M059J (cell line): ENCODE measurements around the gene SSBP3. TPM values are rescaled to one million over a fixed set of nuclear protein-coding genes. Genes with fewer than 3 reads are reported as not detected.

ENCODE experiments used
- DNase-seq: peaks from one replicate; pipeline ENCODE4 v3.0.0-alpha.2; 2012; ENCODE audit warnings: low read depth
- total RNA-seq: library from RNA; depleted of rRNA; stranded (reverse); fragments of >200 nt; shearing (Covaris generic); gene quantifications from 2 replicates; pipeline ENCODE4 v1.2.3, GENCODE V29; 2014

SSBP3 gene
- total RNA-seq, 1 experiment from 2014 or later: 18.8 TPM

GRCh38 chr1:54305906-54306514, 100.2 kb downstream of the SSBP3 start:
- no peak for DNase-seq

GRCh38 chr1:54304518-54304917, 101.7 kb downstream of the SSBP3 start:
- DNase-seq: no peak

- no peak for DNase-seq
These were observed 103.0 kb downstream of the SSBP3 start for GRCh38 chr1:54302951-54303843.

- no peak for DNase-seq
These were observed 103.6 kb downstream of the SSBP3 start for GRCh38 chr1:54302549-54302948.

GRCh38 chr1:54301497-54301896, 104.7 kb downstream of the SSBP3 start:
- DNase-seq: no peak

- DNase-seq: no peak
These were observed 105.8 kb downstream of the SSBP3 start for GRCh38 chr1:54300401-54300800.

- no peak for DNase-seq
These were observed 107.2 kb downstream of the SSBP3 start for GRCh38 chr1:54299037-54299436.

GRCh38 chr1:54298284-54299033, 107.7 kb downstream of the SSBP3 start:
- no peak for DNase-seq

GRCh38 chr1:54297596-54298283, 108.5 kb downstream of the SSBP3 start:
- no peak for DNase-seq

- no peak for DNase-seq
These were observed 109.5 kb downstream of the SSBP3 start for GRCh38 chr1:54296666-54297065.

- no peak for DNase-seq
These were observed 111.3 kb downstream of the SSBP3 start for GRCh38 chr1:54294887-54295286.

GRCh38 chr1:54292002-54292911, 113.9 kb downstream of the SSBP3 start:
- DNase-seq: no peak

- DNase-seq: no peak
These were observed 114.8 kb downstream of the SSBP3 start for GRCh38 chr1:54291276-54292001.

- peak; percentile 21 for DNase-seq
These were observed 115.5 kb downstream of the SSBP3 start for GRCh38 chr1:54290506-54291184.

GRCh38 chr1:54289712-54290233, 116.4 kb downstream of the SSBP3 start:
- DNase-seq: no peak

GRCh38 chr1:54287801-54288211, 118.4 kb downstream of the SSBP3 start:
- no peak for DNase-seq

GRCh38 chr1:54287176-54287650, 119.0 kb downstream of the SSBP3 start:
- peak; percentile 46 for DNase-seq

- no peak for DNase-seq
These were observed 120.3 kb downstream of the SSBP3 start for GRCh38 chr1:54285815-54286345.
